Measurements from ENCODE around the gene SMCO4. TPM values are rescaled to one million over a fixed set of nuclear protein-coding genes. Genes with fewer than 3 reads are reported as not detected.

Gene SMCO4
- total and polyA plus RNA-seq, 2 of the 8 experiments (the other 6 are each of a cell fraction or from before 2014, with no cell fraction given): 33.2 to 53.9 TPM

DNA sequence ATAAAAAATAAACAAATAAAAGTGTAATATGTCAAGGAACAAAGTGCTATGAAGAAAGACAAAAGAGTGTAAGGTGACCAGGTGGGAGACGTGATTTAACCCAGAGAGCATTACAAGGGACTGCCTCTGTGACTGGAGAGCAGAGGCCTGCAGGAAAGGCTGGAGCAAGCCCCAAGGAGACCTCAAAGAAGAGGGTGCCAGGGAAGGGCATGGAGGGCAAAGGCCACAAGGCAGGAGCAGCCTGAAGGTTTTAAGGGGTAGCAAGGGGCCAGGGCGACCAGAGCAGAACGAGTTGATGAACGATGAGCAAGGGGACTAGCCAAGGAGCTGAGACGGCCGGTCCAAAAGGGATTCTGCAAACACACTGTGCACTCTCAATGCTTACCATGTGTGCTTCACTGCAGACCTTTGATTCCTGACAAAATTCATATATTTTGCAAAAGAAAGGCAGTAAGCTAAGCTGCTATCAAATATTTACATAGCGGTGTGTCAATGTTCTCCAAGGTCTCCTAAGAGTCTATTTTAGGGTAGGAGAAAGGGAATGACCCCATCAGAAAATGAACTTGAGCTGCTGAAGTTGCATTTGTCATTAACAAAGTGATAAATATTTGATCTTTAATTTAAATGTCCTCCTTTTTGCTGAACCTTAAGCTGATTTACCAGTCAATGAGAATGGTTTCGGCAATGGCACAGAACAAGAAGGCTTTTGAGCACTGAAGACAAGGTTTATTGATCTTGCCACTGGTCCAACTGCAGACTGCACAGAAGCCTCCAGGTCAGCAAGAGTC is 50.5 kb downstream of the SMCO4 start:
- Histone ChIP-seq H3K4me3 (ENCODE audit: extremely low read depth in 1 of 4, insufficient read depth in 2 of 4, low read depth in 3 of 4, low read length in 4 of 4) (no peak overlapping the region), H2BK12ac (ENCODE audit: low read depth, low read length) (no peak overlapping the region), H2BK120ac (replicated peaks; ENCODE audit: low read depth, low read length) (no peak overlapping the region), H3K56ac (replicated peaks; ENCODE audit: insufficient read length, low read depth, low read length) (no peak overlapping the region), H2AK5ac (ENCODE audit: low read depth, low read length) (0 out of 2 replicates have a peak overlapping the region, but pooled peaks have one; percentile 0), H3K79me1 (ENCODE audit: low read depth, low read length) (peaks cover 9% of the 10 kb centered on the region; the same call in 1 of the 2 replicates), H3K9ac (replicated peaks in 1 of 4; ENCODE audit: extremely low read depth in 1 of 4, low read depth in 3 of 4, low read length in 3 of 4) (no peak overlapping the region), H3K14ac (ENCODE audit: insufficient read length) (no peak overlapping the region), H4K5ac (ENCODE audit: insufficient read length, low read depth, low read length) (no peak overlapping the region), H3K4ac (replicated peaks; ENCODE audit: insufficient read length, low read depth, low read length) (no peak overlapping the region), H3K9me3 (ENCODE audit: insufficient read depth in 2 of 2, low read depth in 1 of 2, low read length in 1 of 2) (no peaks in the 10 kb centered on the region), H3K4me1 (replicated peaks in 1 of 4; ENCODE audit: control insufficient read depth in 3 of 4, insufficient read depth in 4 of 4, low read length in 3 of 4) (peaks cover 10 to 44% (median 35%) of the 10 kb centered on the region in 4 experiments), H4K8ac (ENCODE audit: extremely low read depth, insufficient read depth, low read length) (no peak overlapping the region), H3K4me2 (ENCODE audit: insufficient read depth in 1 of 2, low read depth in 2 of 2, low read length in 2 of 2) (no peak overlapping the region), H3K79me2 (ENCODE audit: control insufficient read depth in 1 of 2, insufficient read depth in 2 of 2, low read length in 2 of 2) (peaks cover 0 to 28% of the 10 kb centered on the region in 2 experiments; a peak in 2 of 4 replicates), H3K23ac (ENCODE audit: insufficient read length) (no peak overlapping the region), H2BK15ac (ENCODE audit: low read length) (no peak overlapping the region), H4K20me1 (replicated peaks in 1 of 2; ENCODE audit: control insufficient read depth in 1 of 2, insufficient read depth in 2 of 2, low read length in 2 of 2) (peaks cover 0 to 2% of the 10 kb centered on the region in 2 experiments), H3K27ac (ENCODE audit: low read depth, low read length) (no peak overlapping the region), H4K91ac (replicated peaks; ENCODE audit: insufficient read length, low read length) (no peak overlapping the region), H2BK5ac (ENCODE audit: low read depth, low read length) (no peak overlapping the region), H3K27me3 (replicated peaks in 1 of 4; ENCODE audit: control insufficient read depth in 3 of 4, extremely low read depth in 1 of 4, insufficient read depth in 3 of 4, low read length in 3 of 4) (no peaks in the 10 kb centered on the region), H3K36me3 (ENCODE audit: control insufficient read depth in 2 of 4, insufficient read depth in 4 of 4, low read length in 3 of 4) (peaks cover 0 to 3% (median 0%) of the 10 kb centered on the region in 4 experiments; a peak in 1 of 8 replicates), H2BK20ac (ENCODE audit: low read length) (no peak overlapping the region), H3K23me2 (ENCODE audit: low read depth, low read length) (no peaks in the 10 kb centered on the region), H2AFZ (ENCODE audit: low read length) (no peak overlapping the region), H3K18ac (ENCODE audit: extremely low read depth, low read length) (no peak overlapping the region)
- no peak for TF ChIP-seq BCL11A (IDR thresholded peaks at IDR 0.05; ENCODE audit: low read depth in 2 of 2, low read length in 2 of 2)
- ChIA-PET POLR2A (ENCODE audit: partially characterized antibody) (interaction anchor here (4.8 kb wide), 1 partner anchor 14 kb away, joined by 32 read pairs; no protein-coding TSS in a partner anchor), CTCF (ENCODE audit: partially characterized antibody) (interaction anchor here (0.9 to 2.0 kb wide), 6 partner anchors 7 to 160 kb away, joined by 3 to 9 read pairs (median 3); no protein-coding TSS in a partner anchor)
- DNase-seq (ENCODE audit: low read depth in 1 of 2, low spot score in 2 of 2): no peak
- WGBS, 2 experiments (ENCODE audit: extremely low coverage in 1 of 2, insufficient coverage in 1 of 2, insufficient read length in 1 of 2, insufficient replicate concordance in 2 of 2, low coverage in 1 of 2, low lambda C conversion rate in 2 of 2, missing lambda C conversion rate in 1 of 2): 91% methylated on average over 8 of the region's 8 CpGs; no CpG with 5 or more reads in 1 of the 2 experiments
- FAIRE-seq: no peak
